Lower leg skin (tissue), 4 donors: Measurements from ENCODE around the gene ILKAP. TPM values are rescaled to one million over a fixed set of nuclear protein-coding genes. Genes with fewer than 3 reads are reported as not detected.

Source experiments
- DNase-seq, 2 donors: peaks; one replicate each; pipeline ENCODE4 v3.0.0-alpha.2; 2019; ENCODE audit warnings: low spot score in 2 of 2
- H3K4me3 ChIP-seq: fragments of 200-600 bp; sonication (generic); 2 replicates; pipeline ENCODE4 v1.5.1; 2017; ENCODE audit warnings: mild to moderate bottlenecking, low read depth; ENCODE audit not compliant: poor library complexity, severe bottlenecking
- POLR2A ChIP-seq, 2 donors: fragments of 450-650 bp; IDR thresholded peaks; one replicate each; pipeline ENCODE4 v1.6.1; 2016 to 2017; ENCODE audit warnings: antibody characterized with exemption in 2 of 2, mild to moderate bottlenecking in 1 of 2, moderate library complexity in 1 of 2
- WGBS, 2 donors: methylation state at CpG; one replicate each; pipeline ENCODE4 v1.1.5; 2018; 5-methylcytosine and 5-hydroxymethylcytosine counted together
- intact Hi-C: fragments of 100-400 bp; cut with DNase I; formaldehyde crosslinking; loops from one replicate; pipeline ENCODE4 v1.15.0; 2023; ENCODE audit warnings: low total_unique reads
- total RNA-seq, 4 donors: library from RNA; depleted of rRNA; stranded (reverse); fragments of >200 nt; gene quantifications; one replicate each; pipeline ENCODE4 v1.1.0, GENCODE V29; 2016
- TF ChIP-seq, protein P1 (sequence below), 3 donors: fragments of 450-650 bp; IDR thresholded peaks; one replicate each; pipeline ENCODE4 v1.5.1; 2016; ENCODE audit warnings: antibody characterized with exemption in 3 of 3, mild to moderate bottlenecking in 3 of 3, moderate library complexity in 2 of 3

ILKAP gene
- total RNA-seq, 4 donors from 2014 or later = 22.8 to 73.5 (median 32.1) TPM

- intact Hi-C loops = no loop called here
- WGBS, 2 donors = 80 to 81% methylated on average over 10 of the region's 10 CpGs
- peak in 1 of 2 donors; percentile 43 for DNase-seq
Observed at GRCh38 chr2:238220274-238220891, 16.9 kb upstream of the ILKAP start.

DNA sequence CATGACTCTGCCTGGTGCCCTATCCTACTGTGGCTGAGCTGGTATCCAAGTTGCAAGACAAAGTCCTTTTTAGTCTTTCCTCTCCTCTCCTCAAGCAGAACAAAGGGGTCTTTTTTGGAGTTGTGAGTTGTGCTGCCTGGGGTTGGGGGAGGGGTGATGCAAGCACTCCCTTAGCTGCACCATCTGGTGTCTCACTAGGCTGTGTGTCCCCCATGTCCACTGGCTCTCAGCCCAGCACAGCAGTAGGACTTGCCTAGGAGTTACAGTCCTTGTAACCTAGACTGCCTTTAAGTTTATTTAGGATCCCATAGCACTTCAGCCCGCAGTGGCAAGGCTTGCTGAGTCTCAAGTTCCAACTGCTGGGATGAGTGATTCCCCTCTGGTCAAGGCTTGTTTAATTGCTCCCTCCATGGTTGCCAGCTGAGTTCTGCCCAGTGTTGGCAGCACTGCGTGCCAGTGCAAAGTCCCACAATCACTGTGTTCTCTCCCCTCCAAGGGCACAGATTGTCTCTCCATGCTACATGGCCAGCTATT lies 13.2 kb upstream of the ILKAP start:
- H3K4me3 ChIP-seq = no peak overlapping the region
- intact Hi-C loops = no loop called here
- WGBS, 2 donors = 72 to 79% methylated on average over 2 of the region's 2 CpGs
- peak in 1 of 2 donors; percentile 66 for DNase-seq
- no peak for TF ChIP-seq POLR2A (IDR thresholded peaks at IDR 0.05)
- TF ChIP-seq, protein P1, sequence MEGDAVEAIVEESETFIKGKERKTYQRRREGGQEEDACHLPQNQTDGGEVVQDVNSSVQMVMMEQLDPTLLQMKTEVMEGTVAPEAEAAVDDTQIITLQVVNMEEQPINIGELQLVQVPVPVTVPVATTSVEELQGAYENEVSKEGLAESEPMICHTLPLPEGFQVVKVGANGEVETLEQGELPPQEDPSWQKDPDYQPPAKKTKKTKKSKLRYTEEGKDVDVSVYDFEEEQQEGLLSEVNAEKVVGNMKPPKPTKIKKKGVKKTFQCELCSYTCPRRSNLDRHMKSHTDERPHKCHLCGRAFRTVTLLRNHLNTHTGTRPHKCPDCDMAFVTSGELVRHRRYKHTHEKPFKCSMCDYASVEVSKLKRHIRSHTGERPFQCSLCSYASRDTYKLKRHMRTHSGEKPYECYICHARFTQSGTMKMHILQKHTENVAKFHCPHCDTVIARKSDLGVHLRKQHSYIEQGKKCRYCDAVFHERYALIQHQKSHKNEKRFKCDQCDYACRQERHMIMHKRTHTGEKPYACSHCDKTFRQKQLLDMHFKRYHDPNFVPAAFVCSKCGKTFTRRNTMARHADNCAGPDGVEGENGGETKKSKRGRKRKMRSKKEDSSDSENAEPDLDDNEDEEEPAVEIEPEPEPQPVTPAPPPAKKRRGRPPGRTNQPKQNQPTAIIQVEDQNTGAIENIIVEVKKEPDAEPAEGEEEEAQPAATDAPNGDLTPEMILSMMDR (IDR thresholded peaks at IDR 0.05) = no peak

More at GRCh38 chr2:238220274-238220891, 16.9 kb upstream of the ILKAP start:
- no peak overlapping the region for H3K4me3 ChIP-seq
- no peak for TF ChIP-seq POLR2A (IDR thresholded peaks at IDR 0.05)
- TF ChIP-seq, protein P1 (IDR thresholded peaks at IDR 0.05) = no peak

- TF ChIP-seq POLR2A (IDR thresholded peaks at IDR 0.05) = no peak
- TF ChIP-seq, protein P1 (IDR thresholded peaks at IDR 0.05) = no peak
- no peak for DNase-seq
- intact Hi-C loops = no loop called here
- WGBS, 2 donors = 74 to 80% methylated on average over 7 of the region's 7 CpGs
- no peak overlapping the region for H3K4me3 ChIP-seq
Observed at GRCh38 chr2:238207006-238207405, 3.5 kb upstream of the ILKAP start.

DNA sequence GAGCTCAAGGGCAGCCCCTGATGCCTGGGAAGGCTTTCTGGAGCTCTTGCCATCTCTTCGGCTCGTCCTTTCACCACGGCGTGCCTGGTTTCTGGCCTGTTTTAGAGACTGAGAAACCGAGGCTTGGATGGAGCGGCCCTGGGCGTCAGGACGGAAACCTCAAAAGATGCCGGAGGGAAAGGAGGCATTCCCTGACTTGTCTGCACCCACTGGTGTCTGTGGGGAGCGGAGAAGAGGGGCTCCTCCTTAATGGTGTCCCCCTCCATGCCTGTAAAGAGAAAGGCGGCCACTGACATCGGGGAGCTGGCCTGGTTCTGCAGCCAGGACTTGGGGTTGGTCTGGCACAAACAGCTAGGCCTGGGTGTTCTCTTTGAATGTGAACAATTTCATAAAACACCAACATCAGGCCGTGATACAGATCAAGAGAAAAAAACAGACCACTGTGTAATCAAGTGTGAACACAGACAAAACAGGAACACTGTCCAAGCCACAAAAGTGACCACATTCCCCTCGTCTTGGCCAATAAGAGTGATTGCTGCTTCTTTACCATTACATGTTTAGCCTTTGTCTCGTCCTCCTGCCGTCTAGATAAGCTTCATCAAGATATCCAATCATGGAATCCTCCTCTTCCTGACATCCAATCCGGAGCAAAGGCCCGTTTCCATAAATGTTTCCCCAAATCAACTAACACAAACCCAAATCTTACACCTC lies 633 bp upstream of the ILKAP start:
- WGBS, 2 donors = 55 to 59% methylated on average over 18 of the region's 18 CpGs
- TF ChIP-seq POLR2A (IDR thresholded peaks at IDR 0.05) = no peak
- intact Hi-C loops = no loop called here
- DNase-seq = peak in 1 of 2 donors; percentile 25
- no peak overlapping the region for H3K4me3 ChIP-seq

- H3K4me3 ChIP-seq = peak overlapping the region; percentile 92
- intact Hi-C loops = no loop called here
- no peak for TF ChIP-seq POLR2A (IDR thresholded peaks at IDR 0.05)
- TF ChIP-seq, protein P1 (IDR thresholded peaks at IDR 0.05) = no peak
- WGBS, 2 donors = 4 to 7% methylated on average over 25 to 27 of the region's 27 CpGs
- DNase-seq = peak in 1 of 2 donors; percentile 75
Observed at GRCh38 chr2:238202326-238203093, 985 bp downstream of the ILKAP start.

DNA sequence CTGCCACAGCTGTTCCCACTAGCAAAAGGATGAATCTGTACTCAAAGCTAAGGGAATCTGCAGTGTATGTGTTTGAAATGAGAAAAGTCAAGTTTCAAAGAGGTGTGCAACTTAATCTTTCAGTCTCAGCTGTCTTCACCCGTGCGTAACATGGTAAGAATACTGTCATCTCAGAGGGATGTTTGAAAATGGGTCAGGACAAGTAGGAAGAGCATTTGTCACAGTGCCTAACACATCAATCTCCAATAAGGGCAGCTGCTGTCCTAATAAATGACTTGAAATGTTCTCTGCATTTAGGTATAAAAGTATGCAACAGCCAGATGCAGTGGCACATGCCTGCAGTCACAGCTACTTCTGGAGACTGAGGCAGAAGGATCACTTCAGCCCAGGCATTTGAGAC lies 13.1 kb downstream of the ILKAP start:
- DNase-seq = no peak
- no peak overlapping the region for H3K4me3 ChIP-seq
- TF ChIP-seq, protein P1 (IDR thresholded peaks at IDR 0.05) = no peak
- TF ChIP-seq POLR2A (IDR thresholded peaks at IDR 0.05) = no peak
- intact Hi-C loops = no loop called here
- WGBS, 2 donors = 92 to 93% methylated on average over 2 of the region's 2 CpGs
